Diencephalon (tissue), 1 donor: ENCODE results near the gene IQCN. TPM values are rescaled to one million over a fixed set of nuclear protein-coding genes. Genes with fewer than 3 reads are reported as not detected.

Source experiments
- small RNA-seq: library from RNA; depleted of rRNA; stranded (forward); fragments of <200 nt; gene quantifications from one replicate; pipeline ENCODE3, GENCODE V24; 2014
- total RNA-seq: library from RNA; depleted of rRNA; stranded (reverse); fragments of >200 nt; gene quantifications from one replicate; pipeline ENCODE4 v1.2.3, GENCODE V29; 2014

Gene IQCN, protein sequence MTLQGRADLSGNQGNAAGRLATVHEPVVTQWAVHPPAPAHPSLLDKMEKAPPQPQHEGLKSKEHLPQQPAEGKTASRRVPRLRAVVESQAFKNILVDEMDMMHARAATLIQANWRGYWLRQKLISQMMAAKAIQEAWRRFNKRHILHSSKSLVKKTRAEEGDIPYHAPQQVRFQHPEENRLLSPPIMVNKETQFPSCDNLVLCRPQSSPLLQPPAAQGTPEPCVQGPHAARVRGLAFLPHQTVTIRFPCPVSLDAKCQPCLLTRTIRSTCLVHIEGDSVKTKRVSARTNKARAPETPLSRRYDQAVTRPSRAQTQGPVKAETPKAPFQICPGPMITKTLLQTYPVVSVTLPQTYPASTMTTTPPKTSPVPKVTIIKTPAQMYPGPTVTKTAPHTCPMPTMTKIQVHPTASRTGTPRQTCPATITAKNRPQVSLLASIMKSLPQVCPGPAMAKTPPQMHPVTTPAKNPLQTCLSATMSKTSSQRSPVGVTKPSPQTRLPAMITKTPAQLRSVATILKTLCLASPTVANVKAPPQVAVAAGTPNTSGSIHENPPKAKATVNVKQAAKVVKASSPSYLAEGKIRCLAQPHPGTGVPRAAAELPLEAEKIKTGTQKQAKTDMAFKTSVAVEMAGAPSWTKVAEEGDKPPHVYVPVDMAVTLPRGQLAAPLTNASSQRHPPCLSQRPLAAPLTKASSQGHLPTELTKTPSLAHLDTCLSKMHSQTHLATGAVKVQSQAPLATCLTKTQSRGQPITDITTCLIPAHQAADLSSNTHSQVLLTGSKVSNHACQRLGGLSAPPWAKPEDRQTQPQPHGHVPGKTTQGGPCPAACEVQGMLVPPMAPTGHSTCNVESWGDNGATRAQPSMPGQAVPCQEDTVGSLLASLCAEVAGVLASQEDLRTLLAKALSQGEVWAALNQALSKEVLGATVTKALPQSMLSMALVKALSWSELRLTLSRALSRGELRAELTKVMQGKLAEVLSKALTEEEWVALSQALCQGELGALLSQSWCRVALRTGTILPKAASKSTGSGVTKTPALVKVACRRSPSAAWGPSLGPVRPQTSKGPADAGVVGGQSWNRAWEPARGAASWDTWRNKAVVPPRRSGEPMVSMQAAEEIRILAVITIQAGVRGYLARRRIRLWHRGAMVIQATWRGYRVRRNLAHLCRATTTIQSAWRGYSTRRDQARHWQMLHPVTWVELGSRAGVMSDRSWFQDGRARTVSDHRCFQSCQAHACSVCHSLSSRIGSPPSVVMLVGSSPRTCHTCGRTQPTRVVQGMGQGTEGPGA (N-terminal part only)
- 0.92 TPM for total RNA-seq

DNA sequence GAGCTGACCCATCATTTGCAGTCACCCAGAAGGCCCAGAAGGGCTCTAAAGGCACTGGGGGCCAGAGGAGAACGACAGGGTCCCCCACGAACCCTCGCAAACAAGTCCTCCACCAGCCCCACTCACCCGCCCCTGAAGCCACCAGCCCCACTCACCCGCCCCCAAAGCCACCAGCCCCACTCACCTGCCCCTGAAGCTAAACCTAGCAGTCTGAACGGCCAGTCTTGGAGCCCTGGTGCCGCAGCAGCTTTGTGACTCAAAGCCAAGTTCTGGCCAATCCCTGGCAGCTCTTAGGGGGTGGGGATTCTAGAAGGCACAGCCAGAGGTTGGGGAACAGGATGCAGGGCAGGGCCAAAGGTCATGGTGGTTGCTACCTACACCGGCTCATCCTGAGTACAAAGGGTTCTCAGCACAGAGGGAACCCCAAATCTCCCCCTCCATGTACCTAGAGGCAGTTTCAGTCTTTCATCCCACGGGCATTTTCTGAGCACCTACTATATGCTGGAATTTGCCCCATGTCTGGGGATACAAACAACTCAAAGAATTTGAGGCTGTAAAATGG lies at the start of gene IQCN:
TSS of gene IQCN (minus strand) at position 234 of the 562 bp plus-strand sequence. CDS start 4,974 bp downstream, outside the sequence.

DNA sequence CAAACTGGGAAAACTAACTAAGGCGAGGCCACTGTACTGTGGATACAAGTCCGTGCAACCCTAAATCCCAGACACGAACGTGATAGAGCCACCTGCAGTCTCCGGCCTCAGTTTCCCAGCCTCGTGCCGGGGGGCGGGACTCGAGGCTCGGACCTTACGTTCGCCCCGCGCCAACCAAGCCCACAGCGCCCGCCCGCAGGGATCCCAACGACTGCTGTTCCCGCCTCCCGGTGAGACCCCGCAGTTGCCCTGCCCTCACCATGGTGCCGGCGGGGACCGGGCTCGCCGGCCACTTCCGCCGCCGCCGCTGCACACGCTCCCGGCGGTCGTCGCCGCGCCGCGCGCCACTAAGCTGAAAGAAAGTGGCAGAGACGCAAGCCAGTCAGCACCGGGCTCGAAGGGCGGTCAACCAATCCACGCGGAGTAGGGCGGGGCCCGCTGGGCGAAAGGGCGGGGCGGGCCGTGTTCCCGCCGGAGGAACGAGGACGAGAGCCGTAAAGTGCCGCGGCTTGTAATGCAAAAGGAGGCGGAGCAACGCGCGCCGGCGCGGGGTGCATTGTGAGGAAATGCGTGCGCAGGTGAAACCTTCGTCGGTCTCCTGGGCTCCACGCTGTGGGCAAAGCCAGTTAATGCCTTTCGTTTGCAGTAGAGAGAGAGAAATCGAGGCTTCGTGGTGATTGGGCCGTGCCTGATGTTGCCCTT lies 48.7 kb upstream of the IQCN start, which contains the start of gene LSM4:
TSS of gene LSM4 (minus strand) at position 318 of the 702 bp plus-strand sequence. CDS start at position 262, 56 bp downstream.

DNA sequence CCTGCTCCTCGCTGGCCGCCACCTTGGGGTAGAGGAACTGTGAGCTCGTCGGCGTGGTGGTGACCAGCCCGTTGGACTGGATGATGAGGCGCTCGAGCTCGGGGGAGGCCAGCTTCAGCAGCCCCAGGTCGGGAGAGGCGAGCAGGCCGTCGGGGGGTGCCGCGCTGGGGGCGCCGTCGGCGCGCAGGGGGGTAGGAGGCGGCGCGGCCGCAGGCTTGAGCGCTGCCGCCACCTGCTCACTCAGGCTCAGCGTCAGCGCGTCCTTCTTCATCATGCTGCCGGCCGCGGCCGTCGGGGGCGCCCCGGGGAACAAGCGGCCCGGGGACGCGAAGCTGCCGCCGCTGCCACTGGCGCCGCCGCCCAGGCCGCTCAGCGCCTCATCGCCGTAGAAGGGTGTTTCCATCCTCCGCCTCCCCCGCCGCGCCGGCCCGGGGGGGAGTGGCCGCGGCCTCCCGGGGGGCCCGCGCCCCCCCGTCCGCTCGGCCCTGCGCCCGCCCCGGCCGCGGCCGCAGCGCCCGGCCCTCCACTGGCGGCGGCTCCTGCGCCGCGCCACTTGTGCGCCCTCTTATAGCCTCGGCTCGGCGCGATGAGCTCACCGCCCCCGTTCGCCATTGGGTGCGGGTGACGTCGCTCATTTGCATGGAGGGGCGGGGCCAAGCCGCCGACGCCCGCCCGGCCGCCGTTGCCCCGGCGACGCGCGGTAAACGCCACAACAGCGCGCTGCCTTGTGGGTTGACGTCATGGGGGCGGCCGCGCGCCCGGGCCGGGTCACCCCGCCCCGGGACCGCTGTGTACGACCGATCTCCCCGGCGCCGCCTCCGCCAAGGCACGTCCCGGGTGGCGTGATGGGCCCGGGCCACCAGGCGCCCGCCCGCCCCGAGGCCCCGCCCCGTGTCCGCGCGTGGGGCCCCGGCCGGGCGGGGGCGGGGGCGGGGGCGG lies 7.1 kb upstream of the IQCN start, which contains the start of gene JUND:
TSS of gene JUND (minus strand) at position 541 of the 939 bp plus-strand sequence. CDS start at position 403, 138 bp downstream.

DNA sequence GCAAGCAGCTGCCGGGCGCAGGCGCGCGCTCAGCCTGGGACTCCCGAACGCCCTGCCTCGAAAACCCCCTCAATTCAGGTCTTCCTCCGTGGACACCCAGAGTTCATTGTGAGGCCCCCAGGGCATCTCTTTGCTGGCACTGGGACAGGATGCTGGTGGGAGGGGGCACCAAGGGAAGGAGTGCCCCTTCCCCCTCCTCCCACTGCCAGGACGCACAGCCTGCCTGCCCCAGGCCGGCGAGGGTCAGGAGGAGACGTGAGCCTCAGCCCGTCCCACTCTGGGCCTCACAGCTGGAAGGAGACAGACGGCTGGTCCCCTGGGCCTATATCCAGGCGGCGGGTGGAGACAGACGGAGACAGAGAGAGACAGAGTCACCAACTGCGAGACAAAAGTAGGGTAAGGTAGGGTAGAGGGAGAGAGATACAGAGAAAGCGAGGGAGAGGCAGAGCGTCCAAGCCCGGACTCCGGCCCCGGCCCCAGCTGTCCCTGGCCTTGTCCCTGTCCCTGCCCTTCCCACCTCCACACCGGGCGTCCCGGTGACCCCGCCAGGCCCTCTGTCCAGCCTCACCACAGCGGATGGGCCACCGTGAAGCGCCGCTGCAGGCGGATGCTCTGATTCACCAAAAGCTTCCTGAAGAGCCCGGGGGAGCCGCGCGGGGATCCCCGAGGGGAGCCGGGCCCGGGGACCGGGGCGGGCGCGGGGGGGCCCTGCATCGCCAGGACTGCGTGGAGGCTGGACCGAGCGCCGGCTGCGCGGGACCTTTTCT lies 48.4 kb downstream of the IQCN start, which contains the start of gene PDE4C:
TSS of gene PDE4C (minus strand) at position 737 of the 767 bp plus-strand sequence. CDS start at position 714, 23 bp downstream.

Small RNA genes lying within 50 kb of the gene (small RNA-seq; reads per million reads assigned to genes)
- gene MIR3188 (not detected), gene RPL39P38 (not detected)

Other genes with a start within 250 kb of the IQCN start
- 0.69 TPM for gene IL12RB1, start 187.5 kb downstream of the IQCN start, total RNA-seq
- 12.7 TPM for gene MAST3, start 176.7 kb downstream of the IQCN start, total RNA-seq
- 34.1 TPM for gene PIK3R2, start 121.3 kb downstream of the IQCN start, total RNA-seq
- gene IFI30, start 100.6 kb downstream of the IQCN start, total RNA-seq, result 1.4 TPM
- gene MPV17L2, start 81.2 kb downstream of the IQCN start, total RNA-seq, result 5.3 TPM
- gene RAB3A, start 70.4 kb downstream of the IQCN start, total RNA-seq, result 72.0 TPM
- gene PDE4C, start 48.0 kb downstream of the IQCN start, total RNA-seq, result 3.9 TPM
- 83.3 TPM for gene JUND, start 7.2 kb upstream of the IQCN start, total RNA-seq
- gene LSM4, start 48.6 kb upstream of the IQCN start, total RNA-seq, result 79.8 TPM
- 16.1 TPM for gene PGPEP1, start 66.1 kb upstream of the IQCN start, total RNA-seq
- gene GDF15, start 111.7 kb upstream of the IQCN start, total RNA-seq, result 0.46 TPM
- 1.2 TPM for gene LRRC25, start 123.2 kb upstream of the IQCN start, total RNA-seq
- 51.9 TPM for gene SSBP4, start 144.9 kb upstream of the IQCN start, total RNA-seq
- gene ISYNA1, start 163.7 kb upstream of the IQCN start, total RNA-seq, result 75.4 TPM
- gene ELL, start 247.6 kb upstream of the IQCN start, total RNA-seq, result 9.2 TPM